HEK293 (cell line): ENCODE measurements around the gene PLOD3.

Source experiments
- CTCF ChIA-PET: fragments of 350-600 bp; formaldehyde crosslinking; extraction: SDS; loops from one replicate; lab custom pipeline; 2021; ENCODE audit warnings: antibody characterized with exemption; lab: Yijun Ruan, JAX
- POLR2A ChIA-PET: fragments of 300-600 bp; formaldehyde crosslinking; extraction: SDS; loops from one replicate; lab custom pipeline; 2020; ENCODE audit warnings: antibody characterized with exemption, inconsistent platforms; lab: Yijun Ruan, JAX
- H3K27ac ChIP-seq: fragments of 200-500 bp; sonication (Bioruptor generic); 2 replicates; pipeline ENCODE4 v1.5.1; 2014; ENCODE audit warnings: low read depth, low read length, control low read depth, inconsistent platforms; ENCODE audit errors: extremely low read depth
- H3K36me3 ChIP-seq, 2 experiments: fragments of 200-500 bp in 1 of 2; sonication (Bioruptor generic) in 1 of 2; 1 replicate in 1 of 2; 2 replicates in 1 of 2; pipeline ENCODE4 v1.5.1; 2014 to 2017; ENCODE audit warnings: inconsistent platforms in 2 of 2, low read length in 2 of 2; ENCODE audit not compliant: control insufficient read depth in 2 of 2, insufficient read depth in 1 of 2
- H3K4me1 ChIP-seq: fragments of 200-500 bp; sonication (Bioruptor generic); 2 replicates; pipeline ENCODE4 v1.5.1; 2014; ENCODE audit warnings: mild to moderate bottlenecking, low read length, inconsistent platforms; ENCODE audit not compliant: control insufficient read depth, insufficient read depth
- H3K4me3 ChIP-seq: 2 replicates; pipeline ENCODE4 v1.5.1; 2011; ENCODE audit warnings: low read depth, mild to moderate bottlenecking, control low read depth, low read length, moderate library complexity
- H3K9me3 ChIP-seq: fragments of 200-500 bp; sonication (Bioruptor generic); 2 replicates; pipeline ENCODE4 v1.5.1; 2014; ENCODE audit warnings: low read depth, low read length, inconsistent platforms; ENCODE audit not compliant: control insufficient read depth, insufficient read depth
- BCL11B ChIP-seq: fragments of 450-650 bp; formaldehyde crosslinking; IDR thresholded peaks from 2 replicates; pipeline ENCODE4 v1.5.1; 2016; ENCODE audit warnings: low read depth, missing biosample characterization, missing genetic modification characterization
- GFI1B ChIP-seq: fragments of 450-650 bp; formaldehyde crosslinking; IDR thresholded peaks from 2 replicates; pipeline ENCODE4 v1.5.1; 2016; ENCODE audit warnings: missing biosample characterization, missing genetic modification characterization
- GLI4 ChIP-seq: fragments of 450-650 bp; formaldehyde crosslinking; IDR thresholded peaks from 2 replicates; pipeline ENCODE4 v1.5.1; 2016; ENCODE audit warnings: missing biosample characterization, missing genetic modification characterization
- PRDM1 ChIP-seq: fragments of 450-650 bp; formaldehyde crosslinking; IDR thresholded peaks from 2 replicates; pipeline ENCODE4; 2016; ENCODE audit warnings: missing biosample characterization, missing genetic modification characterization
- REPIN1 ChIP-seq: fragments of 450-650 bp; formaldehyde crosslinking; IDR thresholded peaks from 2 replicates; pipeline ENCODE4 v1.5.1; 2017; ENCODE audit warnings: missing biosample characterization, missing genetic modification characterization, low read depth
- ZBTB8A ChIP-seq: fragments of 450-650 bp; formaldehyde crosslinking; IDR thresholded peaks from 2 replicates; pipeline ENCODE4 v1.5.1; 2016; ENCODE audit warnings: missing biosample characterization, missing genetic modification characterization
- ZNF133 ChIP-seq: fragments of 450-650 bp; formaldehyde crosslinking; IDR thresholded peaks from 2 replicates; pipeline ENCODE4 v1.5.1; 2016; ENCODE audit warnings: missing biosample characterization, missing genetic modification characterization
- ZNF157 ChIP-seq: fragments of 450-650 bp; formaldehyde crosslinking; IDR thresholded peaks from 2 replicates; pipeline ENCODE4 v1.5.1; 2016; ENCODE audit warnings: missing biosample characterization, missing genetic modification characterization
- ZNF211 ChIP-seq: fragments of 450-650 bp; formaldehyde crosslinking; IDR thresholded peaks from 2 replicates; pipeline ENCODE4 v1.5.1; 2016; ENCODE audit warnings: low read depth, missing biosample characterization, missing genetic modification characterization
- ZNF24 ChIP-seq: fragments of 450-650 bp; formaldehyde crosslinking; IDR thresholded peaks from 2 replicates; pipeline ENCODE4 v1.5.1; 2016; ENCODE audit warnings: missing biosample characterization, missing genetic modification characterization
- ZNF354C ChIP-seq: fragments of 450-650 bp; formaldehyde crosslinking; IDR thresholded peaks from 2 replicates; pipeline ENCODE4 v1.5.1; 2016; ENCODE audit warnings: missing biosample characterization, missing genetic modification characterization, low read depth, borderline replicate concordance
- ZNF423 ChIP-seq: fragments of 450-650 bp; formaldehyde crosslinking; IDR thresholded peaks from 2 replicates; pipeline ENCODE4 v1.5.1; 2016; ENCODE audit warnings: missing biosample characterization, missing genetic modification characterization
- ZNF433 ChIP-seq: fragments of 450-650 bp; formaldehyde crosslinking; IDR thresholded peaks from 2 replicates; pipeline ENCODE4 v1.5.1; 2016; ENCODE audit warnings: missing biosample characterization, missing genetic modification characterization, low read depth
- ZNF501 ChIP-seq: fragments of 450-650 bp; formaldehyde crosslinking; IDR thresholded peaks from 2 replicates; pipeline ENCODE4 v1.5.1; 2016; ENCODE audit warnings: missing biosample characterization, missing genetic modification characterization
- ZNF548 ChIP-seq: fragments of 450-650 bp; formaldehyde crosslinking; IDR thresholded peaks from 2 replicates; pipeline ENCODE4 v1.5.1; 2016; ENCODE audit warnings: missing biosample characterization, missing genetic modification characterization
- ZNF549 ChIP-seq: fragments of 450-650 bp; IDR thresholded peaks from 2 replicates; pipeline ENCODE4 v1.5.1; 2018; ENCODE audit warnings: missing biosample characterization, missing genetic modification characterization, mild to moderate bottlenecking, inconsistent platforms, moderate library complexity
- ZNF561 ChIP-seq: fragments of 450-650 bp; IDR thresholded peaks from 2 replicates; pipeline ENCODE4 v1.5.1; 2018; ENCODE audit warnings: missing biosample characterization, missing genetic modification characterization, borderline replicate concordance
- ZNF600 ChIP-seq: fragments of 450-650 bp; formaldehyde crosslinking; IDR thresholded peaks from 2 replicates; pipeline ENCODE4 v1.5.1; 2016; ENCODE audit warnings: missing biosample characterization, missing genetic modification characterization
- ZNF701 ChIP-seq: fragments of 450-650 bp; formaldehyde crosslinking; IDR thresholded peaks from 2 replicates; pipeline ENCODE4 v1.5.1; 2016; ENCODE audit warnings: missing biosample characterization, missing genetic modification characterization
- ZNF777 ChIP-seq: fragments of 450-650 bp; formaldehyde crosslinking; IDR thresholded peaks from 2 replicates; pipeline ENCODE4 v1.5.1; 2017; ENCODE audit warnings: missing biosample characterization, missing genetic modification characterization, borderline replicate concordance
- ZSCAN16 ChIP-seq: fragments of 450-650 bp; formaldehyde crosslinking; IDR thresholded peaks from 2 replicates; pipeline ENCODE4 v1.5.1; 2016; ENCODE audit warnings: missing biosample characterization, missing genetic modification characterization
- ZSCAN23 ChIP-seq: fragments of 450-650 bp; formaldehyde crosslinking; IDR thresholded peaks from 2 replicates; pipeline ENCODE4 v1.5.1; 2016; ENCODE audit warnings: missing biosample characterization, missing genetic modification characterization
- ZSCAN30 ChIP-seq: fragments of 450-650 bp; IDR thresholded peaks from 2 replicates; pipeline ENCODE4 v1.5.1; 2018; ENCODE audit warnings: missing biosample characterization, mild to moderate bottlenecking, missing genetic modification characterization, moderate library complexity
- TF ChIP-seq, protein P1 (sequence below): fragments of 450-650 bp; formaldehyde crosslinking; IDR thresholded peaks from 2 replicates; pipeline ENCODE4 v1.5.1; 2016; ENCODE audit warnings: missing biosample characterization, missing genetic modification characterization, low read depth
- TF ChIP-seq, protein P2 (sequence below): fragments of 450-650 bp; formaldehyde crosslinking; IDR thresholded peaks from 2 replicates; pipeline ENCODE4 v1.5.0; 2017; ENCODE audit warnings: missing biosample characterization, missing genetic modification characterization, borderline replicate concordance
- TF ChIP-seq, protein P3 (sequence below): fragments of 450-650 bp; formaldehyde crosslinking; IDR thresholded peaks from 2 replicates; pipeline ENCODE4 v1.5.1; 2016; ENCODE audit warnings: missing biosample characterization, missing genetic modification characterization

Gene PLOD3

DNA sequence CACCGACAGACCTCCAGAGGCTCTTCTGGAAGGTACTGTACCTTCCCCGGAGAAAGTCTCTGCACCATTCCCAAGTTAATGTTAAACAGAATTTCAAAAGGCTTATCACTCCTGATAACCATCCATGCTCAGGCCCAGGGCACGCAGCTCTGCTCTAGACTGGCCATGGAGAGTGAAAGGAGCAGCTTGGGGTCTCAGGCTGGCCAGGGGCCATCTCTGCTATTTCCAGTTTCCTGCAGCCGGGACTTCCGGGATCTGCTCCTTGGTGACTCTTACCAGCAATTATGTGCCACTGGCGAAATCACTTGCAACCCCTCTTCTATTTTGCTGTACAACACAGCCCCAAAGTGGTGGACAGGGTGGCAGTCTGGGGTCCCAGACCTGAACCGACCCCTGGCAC, 14.3 kb upstream of the PLOD3 start (continued):
- TF ChIP-seq PRDM1 (tag by site-specific recombination), result no peak

DNA sequence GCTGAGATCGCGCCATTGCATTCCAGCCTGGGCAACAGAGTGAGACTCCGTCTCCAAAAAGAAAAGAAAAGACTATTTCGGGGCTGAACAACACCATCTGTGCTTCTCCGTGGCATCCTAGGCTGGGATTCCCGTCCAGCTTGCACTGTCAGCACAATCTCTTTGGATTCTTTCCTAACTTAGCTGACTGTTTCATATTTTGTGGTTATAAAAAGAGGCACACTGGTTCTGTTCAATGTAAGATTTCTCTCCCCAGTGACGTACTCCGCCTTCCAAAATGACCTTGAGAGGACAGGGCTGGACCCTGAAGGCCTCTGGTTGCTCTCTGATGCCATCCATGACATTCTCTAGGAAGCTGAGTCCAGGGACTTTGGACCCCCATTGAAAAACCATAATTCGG, 9.3 kb upstream of the PLOD3 start:
- no peak for TF ChIP-seq ZNF157 (tag by site-specific recombination)
- TF ChIP-seq ZSCAN30, result no peak
- TF ChIP-seq, protein P1, sequence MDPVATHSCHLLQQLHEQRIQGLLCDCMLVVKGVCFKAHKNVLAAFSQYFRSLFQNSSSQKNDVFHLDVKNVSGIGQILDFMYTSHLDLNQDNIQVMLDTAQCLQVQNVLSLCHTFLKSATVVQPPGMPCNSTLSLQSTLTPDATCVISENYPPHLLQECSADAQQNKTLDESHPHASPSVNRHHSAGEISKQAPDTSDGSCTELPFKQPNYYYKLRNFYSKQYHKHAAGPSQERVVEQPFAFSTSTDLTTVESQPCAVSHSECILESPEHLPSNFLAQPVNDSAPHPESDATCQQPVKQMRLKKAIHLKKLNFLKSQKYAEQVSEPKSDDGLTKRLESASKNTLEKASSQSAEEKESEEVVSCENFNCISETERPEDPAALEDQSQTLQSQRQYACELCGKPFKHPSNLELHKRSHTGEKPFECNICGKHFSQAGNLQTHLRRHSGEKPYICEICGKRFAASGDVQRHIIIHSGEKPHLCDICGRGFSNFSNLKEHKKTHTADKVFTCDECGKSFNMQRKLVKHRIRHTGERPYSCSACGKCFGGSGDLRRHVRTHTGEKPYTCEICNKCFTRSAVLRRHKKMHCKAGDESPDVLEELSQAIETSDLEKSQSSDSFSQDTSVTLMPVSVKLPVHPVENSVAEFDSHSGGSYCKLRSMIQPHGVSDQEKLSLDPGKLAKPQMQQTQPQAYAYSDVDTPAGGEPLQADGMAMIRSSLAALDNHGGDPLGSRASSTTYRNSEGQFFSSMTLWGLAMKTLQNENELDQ (tag by site-specific recombination), result no peak
- TF ChIP-seq ZNF133 (tag by site-specific recombination), result no peak
- no peaks in the 10 kb centered on the region for H3K4me1 ChIP-seq
- no peak overlapping the region for H3K27ac ChIP-seq
- H3K9me3 ChIP-seq, result no peaks in the 10 kb centered on the region
- ChIA-PET CTCF (interaction anchor here (0.7 kb wide), 1 partner anchor 20 kb away, joined by 3 read pairs; no protein-coding TSS in a partner anchor), POLR2A (interaction anchor here (1.0 kb wide), 1 partner anchor 9 kb away, joined by 3 read pairs; the partner anchor contains the start of gene ZNHIT1)
- H3K36me3 ChIP-seq, result peaks cover 3 to 24% of the 10 kb centered on the region in 2 experiments; a peak in 2 of 3 replicates
- H3K4me3 ChIP-seq, result no peak overlapping the region

DNA sequence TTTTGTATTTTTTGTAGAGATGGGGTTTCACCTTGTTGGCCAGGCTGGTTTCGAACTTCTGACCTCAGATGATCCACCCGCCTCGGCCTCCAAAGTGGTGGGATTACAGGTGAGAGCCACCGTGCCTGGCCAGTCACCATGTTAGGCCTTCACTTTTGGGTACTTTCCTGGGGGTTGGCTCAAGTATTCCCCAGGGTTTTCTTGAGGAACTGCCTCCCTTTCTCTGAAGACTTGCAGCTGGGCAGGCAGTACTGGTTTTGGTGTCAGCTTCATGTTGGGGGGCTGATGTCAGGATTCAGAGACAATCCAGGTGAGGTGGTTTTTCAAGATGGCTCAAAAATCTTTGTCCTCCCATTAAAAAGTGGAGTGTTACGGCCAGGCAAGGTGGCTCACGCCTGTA, 8.3 kb upstream of the PLOD3 start:
- no peaks in the 10 kb centered on the region for H3K9me3 ChIP-seq
- H3K4me1 ChIP-seq, result no peaks in the 10 kb centered on the region
- CTCF ChIA-PET, result interaction anchor here (1.5 kb wide), 1 partner anchor 34 kb away, joined by 5 read pairs; no protein-coding TSS in a partner anchor
- H3K36me3 ChIP-seq, result peaks cover 3 to 24% of the 10 kb centered on the region in 2 experiments; a peak in 2 of 3 replicates
- no peak overlapping the region for H3K27ac ChIP-seq
- POLR2A ChIA-PET, result no interaction called here
- TF ChIP-seq ZNF501 (tag by site-specific recombination) (no peak), ZNF211 (tag by site-specific recombination) (no peak)
- no peak overlapping the region for H3K4me3 ChIP-seq

DNA sequence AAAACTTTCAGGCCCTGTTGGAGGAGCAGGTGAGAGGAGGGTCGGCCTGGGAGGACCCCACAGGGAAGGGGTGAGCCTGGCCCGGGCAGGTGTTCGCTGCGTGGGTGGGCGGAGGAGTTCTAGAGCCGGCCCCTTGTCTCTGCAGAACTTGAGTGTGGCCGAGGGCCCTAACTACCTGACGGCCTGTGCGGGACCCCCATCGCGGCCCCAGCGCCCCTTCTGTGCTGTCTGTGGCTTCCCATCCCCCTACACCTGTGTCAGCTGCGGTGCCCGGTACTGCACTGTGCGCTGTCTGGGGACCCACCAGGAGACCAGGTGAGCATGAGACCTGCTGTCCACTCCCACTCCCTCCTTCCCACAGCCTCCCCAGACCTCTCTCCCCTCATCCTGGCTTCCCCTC, 6.1 kb upstream of the PLOD3 start:
- H3K4me3 ChIP-seq, result no peak overlapping the region
- POLR2A ChIA-PET, result no interaction called here
- CTCF ChIA-PET, result interaction anchor here (1.2 kb wide), 1 partner anchor 20 kb away, joined by 4 read pairs; no protein-coding TSS in a partner anchor
- H3K9me3 ChIP-seq, result no peaks in the 10 kb centered on the region
- no peaks in the 10 kb centered on the region for H3K4me1 ChIP-seq
- peaks cover 3 to 24% of the 10 kb centered on the region in 2 experiments; a peak in 2 of 3 replicates for H3K36me3 ChIP-seq
- H3K27ac ChIP-seq, result no peak overlapping the region
- no peak for TF ChIP-seq BCL11B (tag by site-specific recombination)
- TF ChIP-seq GFI1B (tag by site-specific recombination), result no peak
- TF ChIP-seq ZNF600 (tag by site-specific recombination), result no peak
- no peak for TF ChIP-seq ZNF354C
- no peak for TF ChIP-seq ZSCAN16 (tag by site-specific recombination)
- no peak for TF ChIP-seq GLI4
- no peak for TF ChIP-seq ZNF701 (tag by site-specific recombination)
- TF ChIP-seq ZNF24 (tag by site-specific recombination), result no peak
- TF ChIP-seq REPIN1, result no peak
- TF ChIP-seq, protein P2, sequence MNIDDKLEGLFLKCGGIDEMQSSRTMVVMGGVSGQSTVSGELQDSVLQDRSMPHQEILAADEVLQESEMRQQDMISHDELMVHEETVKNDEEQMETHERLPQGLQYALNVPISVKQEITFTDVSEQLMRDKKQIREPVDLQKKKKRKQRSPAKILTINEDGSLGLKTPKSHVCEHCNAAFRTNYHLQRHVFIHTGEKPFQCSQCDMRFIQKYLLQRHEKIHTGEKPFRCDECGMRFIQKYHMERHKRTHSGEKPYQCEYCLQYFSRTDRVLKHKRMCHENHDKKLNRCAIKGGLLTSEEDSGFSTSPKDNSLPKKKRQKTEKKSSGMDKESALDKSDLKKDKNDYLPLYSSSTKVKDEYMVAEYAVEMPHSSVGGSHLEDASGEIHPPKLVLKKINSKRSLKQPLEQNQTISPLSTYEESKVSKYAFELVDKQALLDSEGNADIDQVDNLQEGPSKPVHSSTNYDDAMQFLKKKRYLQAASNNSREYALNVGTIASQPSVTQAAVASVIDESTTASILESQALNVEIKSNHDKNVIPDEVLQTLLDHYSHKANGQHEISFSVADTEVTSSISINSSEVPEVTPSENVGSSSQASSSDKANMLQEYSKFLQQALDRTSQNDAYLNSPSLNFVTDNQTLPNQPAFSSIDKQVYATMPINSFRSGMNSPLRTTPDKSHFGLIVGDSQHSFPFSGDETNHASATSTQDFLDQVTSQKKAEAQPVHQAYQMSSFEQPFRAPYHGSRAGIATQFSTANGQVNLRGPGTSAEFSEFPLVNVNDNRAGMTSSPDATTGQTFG (tag by site-specific recombination), result no peak
- no peak for TF ChIP-seq ZNF423
- TF ChIP-seq ZBTB8A (tag by site-specific recombination), result no peak
- no peak for TF ChIP-seq ZNF561 (tag by site-specific recombination)
- no peak for TF ChIP-seq ZNF777 (tag by site-specific recombination)
- no peak for TF ChIP-seq ZNF548 (tag by site-specific recombination)
- no peak for TF ChIP-seq ZNF549 (tag by site-specific recombination)
- no peak for TF ChIP-seq ZNF433 (tag by site-specific recombination)
- no peak for TF ChIP-seq ZSCAN23 (tag by site-specific recombination)
- TF ChIP-seq, protein P3, sequence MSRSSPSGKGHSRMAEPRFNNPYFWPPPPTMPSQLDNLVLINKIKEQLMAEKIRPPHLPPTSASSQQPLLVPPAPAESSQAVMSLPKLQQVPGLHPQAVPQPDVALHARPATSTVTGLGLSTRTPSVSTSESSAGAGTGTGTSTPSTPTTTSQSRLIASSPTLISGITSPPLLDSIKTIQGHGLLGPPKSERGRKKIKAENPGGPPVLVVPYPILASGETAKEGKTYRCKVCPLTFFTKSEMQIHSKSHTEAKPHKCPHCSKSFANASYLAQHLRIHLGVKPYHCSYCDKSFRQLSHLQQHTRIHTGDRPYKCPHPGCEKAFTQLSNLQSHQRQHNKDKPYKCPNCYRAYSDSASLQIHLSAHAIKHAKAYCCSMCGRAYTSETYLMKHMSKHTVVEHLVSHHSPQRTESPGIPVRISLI (tag by site-specific recombination), result no peak
